Fibroblast of lung (primary cell): ENCODE measurements around the gene DCN. TPM values are rescaled to one million over a fixed set of nuclear protein-coding genes. Genes with fewer than 3 reads are reported as not detected.

ENCODE experiments used
- DNase-seq, 2 donors: peaks; one replicate each; pipeline versions ENCODE4 v3.0.0 to v3.0.0-alpha.2; 2010; ENCODE audit warnings: low read depth in 2 of 2
- H2AFZ ChIP-seq: 2 replicates; pipeline ENCODE4 v1.5.1; 2012; ENCODE audit warnings: low read length, control low read depth, inconsistent platforms
- H3K27ac ChIP-seq: 2 replicates; pipeline ENCODE4 v1.5.1; 2011; ENCODE audit warnings: low read length, control low read depth; ENCODE audit not compliant: insufficient read depth
- H3K27me3 ChIP-seq: 2 replicates; pipeline ENCODE4 v1.5.1; 2011; ENCODE audit warnings: mild to moderate bottlenecking, low read length; ENCODE audit not compliant: control insufficient read depth, insufficient read depth
- H3K36me3 ChIP-seq: 2 replicates; pipeline ENCODE4 v1.5.1; 2011; ENCODE audit warnings: low read length; ENCODE audit not compliant: control insufficient read depth, insufficient read depth
- H3K4me1 ChIP-seq: 2 replicates; pipeline ENCODE4 v1.5.1; 2011; ENCODE audit warnings: low read length; ENCODE audit not compliant: control insufficient read depth, insufficient read depth; ENCODE audit errors: extremely low read depth
- H3K4me2 ChIP-seq: 2 replicates; pipeline ENCODE4 v1.5.1; 2011; ENCODE audit warnings: low read length, control low read depth; ENCODE audit not compliant: insufficient read depth; ENCODE audit errors: extremely low read depth
- H3K4me3 ChIP-seq, 4 experiments: fragments of 200-600 bp in 1 of 4; sonication (generic) in 1 of 4; replicated peaks in 1 of 4; 2 replicates each; pipeline ENCODE4 v1.5.1; 2011 to 2016; ENCODE audit warnings: low read length in 4 of 4, low read depth in 3 of 4, mild to moderate bottlenecking in 3 of 4, control low read depth in 2 of 4, inconsistent platforms in 1 of 4, mixed read lengths in 1 of 4; ENCODE audit not compliant: insufficient read depth in 1 of 4; ENCODE audit errors: control extremely low read depth in 1 of 4
- H3K79me2 ChIP-seq: 2 replicates; pipeline ENCODE4 v1.5.1; 2012; ENCODE audit warnings: mild to moderate bottlenecking, low read length, inconsistent platforms; ENCODE audit not compliant: control insufficient read depth, insufficient read depth
- H3K9ac ChIP-seq: 2 replicates; pipeline ENCODE4 v1.5.1; 2011; ENCODE audit warnings: mild to moderate bottlenecking, low read length, control low read depth; ENCODE audit not compliant: insufficient read depth
- H3K9me3 ChIP-seq: 2 replicates; pipeline ENCODE4 v1.5.1; 2012; ENCODE audit warnings: low read depth, low read length; ENCODE audit not compliant: control insufficient read depth, insufficient read depth
- H4K20me1 ChIP-seq: 2 replicates; pipeline ENCODE4 v1.5.1; 2011; ENCODE audit warnings: low read length; ENCODE audit not compliant: control insufficient read depth, insufficient read depth; ENCODE audit errors: extremely low read depth
- EZH2 ChIP-seq: IDR thresholded peaks from 2 replicates; pipeline ENCODE4 v1.5.1; 2012; ENCODE audit warnings: low read length, control low read depth, mild to moderate bottlenecking; ENCODE audit errors: missing control alignments
- polyA plus RNA-seq, 2 donors: library from polyadenylated mRNA; depleted of rRNA in 1 of 2; stranded (reverse) in 1 of 2; unstranded in 1 of 2; fragments of >200 nt; gene quantifications; 2 replicates each; pipeline ENCODE4 v1.2.1, GENCODE V29; 2011 to 2012; ENCODE audit warnings: missing spikeins in 1 of 2
- total RNA-seq: library from RNA; depleted of rRNA; stranded (reverse); fragments of >200 nt; gene quantifications from 2 replicates; pipeline ENCODE4 v1.2.1, GENCODE V29; 2014
- TF ChIP-seq, protein P1 (sequence below), 2 donors: IDR thresholded peaks in 1 of 2; conservative IDR thresholded peaks in 1 of 2; 1 replicate in 1 of 2; 2 replicates in 1 of 2; pipeline ENCODE4 v1.5.1; 2011 to 2012; ENCODE audit warnings: low read length in 2 of 2, control low read depth in 1 of 2, inconsistent platforms in 1 of 2, low read depth in 1 of 2, mild to moderate bottlenecking in 1 of 2

Gene DCN
- total and polyA plus RNA-seq, 2 donors (not counting 1 experiment from before 2014, with no cell fraction given) = 902 to 4,941 TPM

DNA sequence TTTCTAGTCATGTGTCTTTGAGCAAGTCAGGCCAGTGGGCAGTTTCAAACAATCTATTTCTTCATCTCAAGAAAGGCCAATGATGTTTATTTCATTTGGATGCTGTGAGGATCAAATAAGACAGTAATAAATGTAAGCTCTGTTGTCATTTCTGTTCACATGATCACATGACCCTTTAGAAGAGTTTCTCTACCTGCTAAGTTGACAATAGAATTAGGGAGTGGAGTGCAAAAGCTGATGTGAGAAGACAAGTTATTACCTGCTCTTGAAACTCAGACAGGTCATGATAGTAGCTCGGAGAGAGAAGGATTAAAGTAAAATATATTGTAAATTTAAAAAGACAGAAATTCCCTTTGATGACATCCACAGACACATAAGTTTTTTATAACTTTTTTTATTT is 37.3 kb upstream of the DCN start:
- no peak for TF ChIP-seq EZH2
- TF ChIP-seq, protein P1, sequence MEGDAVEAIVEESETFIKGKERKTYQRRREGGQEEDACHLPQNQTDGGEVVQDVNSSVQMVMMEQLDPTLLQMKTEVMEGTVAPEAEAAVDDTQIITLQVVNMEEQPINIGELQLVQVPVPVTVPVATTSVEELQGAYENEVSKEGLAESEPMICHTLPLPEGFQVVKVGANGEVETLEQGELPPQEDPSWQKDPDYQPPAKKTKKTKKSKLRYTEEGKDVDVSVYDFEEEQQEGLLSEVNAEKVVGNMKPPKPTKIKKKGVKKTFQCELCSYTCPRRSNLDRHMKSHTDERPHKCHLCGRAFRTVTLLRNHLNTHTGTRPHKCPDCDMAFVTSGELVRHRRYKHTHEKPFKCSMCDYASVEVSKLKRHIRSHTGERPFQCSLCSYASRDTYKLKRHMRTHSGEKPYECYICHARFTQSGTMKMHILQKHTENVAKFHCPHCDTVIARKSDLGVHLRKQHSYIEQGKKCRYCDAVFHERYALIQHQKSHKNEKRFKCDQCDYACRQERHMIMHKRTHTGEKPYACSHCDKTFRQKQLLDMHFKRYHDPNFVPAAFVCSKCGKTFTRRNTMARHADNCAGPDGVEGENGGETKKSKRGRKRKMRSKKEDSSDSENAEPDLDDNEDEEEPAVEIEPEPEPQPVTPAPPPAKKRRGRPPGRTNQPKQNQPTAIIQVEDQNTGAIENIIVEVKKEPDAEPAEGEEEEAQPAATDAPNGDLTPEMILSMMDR (conservative IDR thresholded peaks at IDR 0.05 in 1 of 2, IDR thresholded peaks at IDR 0.05 in 1 of 2; ENCODE audit: low read depth in 1 of 2, low read length in 2 of 2) = no peak
- H3K4me1 ChIP-seq = peaks cover 3% of the 10 kb centered on the region
- no peak overlapping the region for H3K9ac ChIP-seq
- H3K27me3 ChIP-seq = no peaks in the 10 kb centered on the region
- no peak overlapping the region for H3K27ac ChIP-seq
- H3K4me3 ChIP-seq = no peak overlapping the region
- no peak for DNase-seq
- no peak overlapping the region for H2AFZ ChIP-seq
- H3K36me3 ChIP-seq = no peaks in the 10 kb centered on the region
- no peaks in the 10 kb centered on the region for H4K20me1 ChIP-seq
- no peaks in the 10 kb centered on the region for H3K79me2 ChIP-seq
- H3K4me2 ChIP-seq = no peak overlapping the region
- no peaks in the 10 kb centered on the region for H3K9me3 ChIP-seq

DNA sequence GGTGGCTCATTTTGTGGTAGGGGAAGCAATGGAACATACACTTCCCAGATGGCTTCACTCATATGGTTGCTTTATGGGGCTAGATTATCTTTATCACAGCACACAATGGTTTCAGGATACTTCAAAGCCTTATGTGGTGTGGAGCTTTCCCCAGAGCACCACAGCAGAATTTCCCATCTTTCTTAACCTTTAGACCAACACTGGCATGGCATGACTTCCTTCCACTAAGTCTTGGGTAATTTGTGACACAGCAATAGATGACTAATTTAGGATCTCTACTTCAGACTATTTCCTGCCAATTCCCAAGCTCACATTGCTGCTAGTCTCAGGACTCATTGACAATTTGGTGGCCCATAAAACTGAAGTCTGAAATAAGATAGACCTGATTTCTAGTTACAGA is 36.9 kb upstream of the DCN start:
- H3K27ac ChIP-seq = no peak overlapping the region
- H4K20me1 ChIP-seq = no peaks in the 10 kb centered on the region
- H3K4me2 ChIP-seq = no peak overlapping the region
- H3K79me2 ChIP-seq = no peaks in the 10 kb centered on the region
- H3K4me1 ChIP-seq = peaks cover 3% of the 10 kb centered on the region
- H2AFZ ChIP-seq = no peak overlapping the region
- peak; percentile 19 to 37 for DNase-seq
- H3K9me3 ChIP-seq = no peaks in the 10 kb centered on the region
- TF ChIP-seq EZH2 = no peak
- TF ChIP-seq, protein P1 (conservative IDR thresholded peaks at IDR 0.05 in 1 of 2, IDR thresholded peaks at IDR 0.05 in 1 of 2; ENCODE audit: low read depth in 1 of 2, low read length in 2 of 2) = no peak
- H3K4me3 ChIP-seq = no peak overlapping the region
- no peak overlapping the region for H3K9ac ChIP-seq
- no peaks in the 10 kb centered on the region for H3K36me3 ChIP-seq
- no peaks in the 10 kb centered on the region for H3K27me3 ChIP-seq

DNA sequence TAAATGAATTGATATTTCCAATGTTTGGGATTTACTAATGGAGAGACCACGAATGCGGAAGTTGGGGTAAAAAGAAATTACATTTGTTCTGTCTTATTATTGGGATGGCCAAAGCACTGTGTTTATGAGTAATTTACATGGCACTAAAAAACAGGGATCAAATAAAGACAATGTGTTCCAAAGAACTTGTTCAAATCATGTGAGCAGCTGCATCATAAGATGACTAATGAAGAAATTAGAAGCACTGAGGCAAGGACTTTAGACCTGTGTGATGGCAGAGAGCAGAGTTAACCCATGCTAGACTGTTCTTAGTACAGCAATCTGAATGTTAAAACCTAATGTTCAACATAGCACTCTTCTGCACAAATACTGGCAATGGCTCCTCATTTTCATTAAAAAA is 34.3 kb upstream of the DCN start:
- Histone ChIP-seq H3K4me3 (no peak overlapping the region), H3K27me3 (no peaks in the 10 kb centered on the region), H3K4me1 (no peaks in the 10 kb centered on the region), H2AFZ (no peak overlapping the region), H3K36me3 (no peaks in the 10 kb centered on the region), H3K4me2 (no peak overlapping the region), H3K79me2 (no peaks in the 10 kb centered on the region), H4K20me1 (no peaks in the 10 kb centered on the region), H3K27ac (no peak overlapping the region), H3K9me3 (no peaks in the 10 kb centered on the region), H3K9ac (no peak overlapping the region)
- no peak for DNase-seq
- TF ChIP-seq EZH2 = no peak
- TF ChIP-seq, protein P1 (conservative IDR thresholded peaks at IDR 0.05 in 1 of 2, IDR thresholded peaks at IDR 0.05 in 1 of 2; ENCODE audit: low read depth in 1 of 2, low read length in 2 of 2) = no peak
